ENCODE measurements around the gene CLCN7. TPM values are rescaled to one million over a fixed set of nuclear protein-coding genes. Genes with fewer than 3 reads are reported as not detected.

Gene CLCN7
- polyA plus RNA-seq, 1 experiment, result 36.4 TPM

DNA sequence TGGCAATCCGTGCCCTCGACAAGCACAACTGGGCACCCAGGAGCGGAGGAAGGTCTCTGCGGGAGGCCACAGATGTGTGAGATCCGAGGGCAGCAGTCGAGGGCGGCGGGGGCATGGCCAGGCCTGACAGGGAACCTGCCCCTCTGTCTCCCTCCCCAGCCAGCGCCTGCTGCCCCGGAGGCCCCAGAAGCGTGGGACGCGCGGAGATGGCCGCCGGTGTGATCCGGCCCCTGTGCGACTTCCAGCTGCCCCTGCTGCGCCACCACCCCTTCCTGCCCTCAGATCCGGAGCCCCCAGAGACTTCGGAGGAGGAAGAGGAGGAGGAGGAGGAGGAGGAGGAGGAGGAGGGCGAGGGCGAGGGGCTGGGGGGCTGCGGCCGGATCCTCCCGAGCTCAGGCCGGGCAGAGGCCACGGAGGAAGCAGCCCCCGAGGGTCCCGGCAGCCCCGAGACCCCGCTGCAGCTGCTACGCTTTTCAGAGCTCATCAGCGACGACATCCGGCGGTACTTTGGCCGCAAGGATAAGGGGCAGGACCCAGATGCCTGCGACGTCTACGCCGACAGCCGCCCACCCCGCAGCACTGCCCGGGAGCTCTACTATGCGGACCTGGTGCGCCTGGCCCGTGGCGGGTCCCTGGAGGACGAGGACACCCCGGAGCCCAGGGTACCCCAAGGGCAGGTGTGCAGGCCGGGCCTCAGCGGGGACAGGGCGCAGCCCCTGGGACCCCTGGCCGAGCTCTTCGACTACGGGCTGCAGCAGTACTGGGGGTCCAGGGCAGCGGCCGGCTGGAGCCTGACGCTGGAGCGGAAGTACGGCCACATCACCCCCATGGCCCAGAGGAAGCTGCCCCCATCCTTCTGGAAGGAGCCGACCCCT lies 42.2 kb downstream of the CLCN7 start:
- CTCF ChIA-PET, result no interaction called here
- TF ChIP-seq, protein P1, sequence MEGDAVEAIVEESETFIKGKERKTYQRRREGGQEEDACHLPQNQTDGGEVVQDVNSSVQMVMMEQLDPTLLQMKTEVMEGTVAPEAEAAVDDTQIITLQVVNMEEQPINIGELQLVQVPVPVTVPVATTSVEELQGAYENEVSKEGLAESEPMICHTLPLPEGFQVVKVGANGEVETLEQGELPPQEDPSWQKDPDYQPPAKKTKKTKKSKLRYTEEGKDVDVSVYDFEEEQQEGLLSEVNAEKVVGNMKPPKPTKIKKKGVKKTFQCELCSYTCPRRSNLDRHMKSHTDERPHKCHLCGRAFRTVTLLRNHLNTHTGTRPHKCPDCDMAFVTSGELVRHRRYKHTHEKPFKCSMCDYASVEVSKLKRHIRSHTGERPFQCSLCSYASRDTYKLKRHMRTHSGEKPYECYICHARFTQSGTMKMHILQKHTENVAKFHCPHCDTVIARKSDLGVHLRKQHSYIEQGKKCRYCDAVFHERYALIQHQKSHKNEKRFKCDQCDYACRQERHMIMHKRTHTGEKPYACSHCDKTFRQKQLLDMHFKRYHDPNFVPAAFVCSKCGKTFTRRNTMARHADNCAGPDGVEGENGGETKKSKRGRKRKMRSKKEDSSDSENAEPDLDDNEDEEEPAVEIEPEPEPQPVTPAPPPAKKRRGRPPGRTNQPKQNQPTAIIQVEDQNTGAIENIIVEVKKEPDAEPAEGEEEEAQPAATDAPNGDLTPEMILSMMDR (IDR thresholded peaks at IDR 0.05; ENCODE audit: insufficient read depth, low read depth, low read length), result no peak
- POLR2A ChIA-PET, result interaction anchor here (0.6 kb wide), 1 partner anchor 20 kb away, joined by 3 read pairs; no protein-coding TSS in a partner anchor
- DNase-seq (ENCODE audit: low read depth), result no peak
- Histone ChIP-seq H3K27me3 (ENCODE audit: control insufficient read depth, insufficient read depth, low read length) (no peaks in the 10 kb centered on the region), H3K36me3 (ENCODE audit: control insufficient read depth, insufficient read depth, low read length) (no peaks in the 10 kb centered on the region), H3K4me3 (ENCODE audit: low read depth, low read length) (no peak overlapping the region)

DNA sequence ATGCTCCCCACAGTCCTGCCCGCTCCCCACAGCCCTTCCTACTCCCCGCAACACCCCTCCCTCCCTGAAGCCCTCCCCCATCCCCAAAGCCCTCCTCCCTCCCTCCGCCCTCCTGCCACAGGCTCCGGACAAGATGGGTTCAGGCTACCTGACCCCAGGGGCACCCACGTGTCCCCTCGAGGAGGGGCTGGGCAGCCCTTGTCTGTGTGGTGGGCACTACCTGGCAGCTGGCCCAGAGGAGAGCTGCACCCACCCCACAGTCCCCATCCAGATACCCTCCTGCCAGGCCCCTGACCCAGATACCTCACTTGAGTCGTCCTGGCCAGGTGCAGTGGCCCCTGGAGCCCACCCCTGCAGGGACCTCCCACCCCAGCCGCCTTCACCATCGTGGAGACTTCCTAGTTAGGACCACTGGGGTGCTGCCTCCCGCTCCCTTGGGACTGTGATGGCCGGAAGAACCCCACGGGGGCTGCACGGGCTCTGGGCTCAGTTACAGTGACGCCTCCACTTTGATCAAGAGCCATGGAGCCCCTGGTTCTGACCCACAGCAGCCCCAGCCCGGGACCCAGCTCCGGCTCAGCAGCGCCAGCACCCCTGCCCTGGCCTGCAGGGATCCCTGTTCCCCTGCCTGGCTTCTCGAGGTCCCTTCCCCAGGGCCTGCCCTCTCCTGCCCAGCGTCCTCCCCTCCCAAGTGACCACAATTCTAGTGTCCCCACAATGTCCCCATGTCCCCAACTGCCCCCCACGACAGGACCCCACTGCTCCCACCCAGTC lies 43.1 kb downstream of the CLCN7 start:
- ChIA-PET CTCF (no interaction called here), POLR2A (no interaction called here)
- TF ChIP-seq, protein P1 (IDR thresholded peaks at IDR 0.05; ENCODE audit: insufficient read depth, low read depth, low read length), result no peak
- no peak for DNase-seq (ENCODE audit: low read depth)
- Histone ChIP-seq H3K27me3 (ENCODE audit: control insufficient read depth, insufficient read depth, low read length) (no peaks in the 10 kb centered on the region), H3K36me3 (ENCODE audit: control insufficient read depth, insufficient read depth, low read length) (no peaks in the 10 kb centered on the region), H3K4me3 (ENCODE audit: low read depth, low read length) (no peak overlapping the region)

DNA sequence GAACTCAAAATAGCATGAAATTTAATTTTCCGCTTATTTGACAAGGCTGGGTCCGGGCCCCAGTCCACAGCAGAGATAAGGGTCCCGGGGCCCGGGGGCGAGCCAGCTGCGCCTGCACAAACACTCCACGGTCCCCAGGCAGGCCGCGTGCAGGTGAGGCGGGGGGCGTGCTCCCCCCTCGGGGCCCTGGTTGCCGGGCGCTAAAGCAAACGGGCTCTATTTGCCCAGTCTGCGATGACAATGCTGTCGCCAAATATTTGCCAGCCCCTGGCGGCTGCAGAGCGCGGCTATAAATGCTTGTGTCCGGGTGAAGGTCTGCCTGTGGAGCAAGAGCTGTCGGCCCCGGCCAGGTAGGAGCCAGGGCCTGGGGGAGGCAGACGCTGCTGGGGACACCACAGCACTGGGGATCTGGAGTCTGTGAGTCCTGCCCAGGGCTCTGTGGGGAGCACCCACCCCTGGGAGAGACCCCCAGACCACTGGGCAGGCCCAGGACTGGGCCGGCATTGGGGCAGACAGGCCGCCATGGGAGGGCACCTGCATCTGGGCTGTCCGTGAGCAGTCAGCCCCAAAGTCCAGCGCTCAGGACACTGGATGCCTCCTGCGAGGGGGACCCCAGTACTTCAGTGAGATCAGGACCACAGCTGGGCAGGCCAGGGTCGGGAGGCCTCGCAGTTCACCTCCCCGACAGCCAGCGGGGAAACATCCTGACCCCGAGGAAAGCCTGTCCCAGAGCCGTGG lies 43.9 kb downstream of the CLCN7 start, which contains the start of gene PERCC1:
Gene PERCC1 (plus strand): TSS at position 320 of the 738 bp plus-strand sequence. CDS start 1,516 bp downstream, outside the sequence.
- TF ChIP-seq, protein P1 (IDR thresholded peaks at IDR 0.05; ENCODE audit: insufficient read depth, low read depth, low read length), result no peak
- Histone ChIP-seq H3K36me3 (ENCODE audit: control insufficient read depth, insufficient read depth, low read length) (no peaks in the 10 kb centered on the region), H3K4me3 (ENCODE audit: low read depth, low read length) (no peak within 1 kb of the TSS), H3K27me3 (ENCODE audit: control insufficient read depth, insufficient read depth, low read length) (no peaks in the 10 kb centered on the region)
- no peak for DNase-seq (ENCODE audit: low read depth)
- CTCF ChIA-PET, result no interaction called here
- POLR2A ChIA-PET, result no interaction called here

DNA sequence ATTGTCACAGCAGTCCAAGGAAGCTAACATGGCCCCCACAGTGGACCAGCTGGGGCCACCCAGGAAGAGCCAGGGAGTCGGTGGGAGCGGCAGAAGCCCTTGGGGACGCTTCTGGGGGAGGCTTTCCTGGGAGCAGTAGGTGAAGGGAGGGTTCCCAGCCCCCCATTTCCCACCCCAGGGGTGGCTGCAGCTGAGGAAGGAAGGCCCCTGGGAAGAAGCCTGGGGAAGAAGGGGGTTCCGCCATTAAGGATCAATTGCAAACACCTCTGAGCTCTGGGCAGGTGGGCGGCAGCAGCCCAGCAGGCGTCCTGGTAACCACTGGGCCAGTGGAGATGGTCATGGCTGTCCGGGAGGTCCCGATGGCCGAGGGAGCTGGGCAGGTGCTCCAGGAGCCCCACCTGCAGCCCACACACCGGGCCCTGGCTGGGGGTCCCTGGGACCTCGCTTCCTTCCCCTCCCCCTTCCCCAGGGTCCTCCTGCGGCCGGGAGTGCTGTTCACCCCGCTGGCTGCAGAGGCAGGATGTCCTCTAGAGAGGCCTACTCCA lies 44.5 kb downstream of the CLCN7 start:
- no peaks in the 10 kb centered on the region for H3K36me3 ChIP-seq (ENCODE audit: control insufficient read depth, insufficient read depth, low read length)
- CTCF ChIA-PET, result no interaction called here

More for the DNA sequence above, 44.5 kb downstream of the CLCN7 start:
- TF ChIP-seq, protein P1 (IDR thresholded peaks at IDR 0.05; ENCODE audit: insufficient read depth, low read depth, low read length), result no peak
- Histone ChIP-seq H3K4me3 (ENCODE audit: low read depth, low read length) (no peak overlapping the region), H3K27me3 (ENCODE audit: control insufficient read depth, insufficient read depth, low read length) (no peaks in the 10 kb centered on the region)
- DNase-seq (ENCODE audit: low read depth), result no peak
- POLR2A ChIA-PET, result no interaction called here
